Activated T-cell treated with anti-CD3 and anti-CD28 coated beads, Interleukin-2, amount 50 U/mL, for 1 hour (primary cell): ENCODE measurements around the gene TMEM134.

Experiments used
- DNase-seq: peaks from one replicate; pipeline ENCODE4 v3.0.0-alpha.2; 2020

Gene TMEM134, protein sequence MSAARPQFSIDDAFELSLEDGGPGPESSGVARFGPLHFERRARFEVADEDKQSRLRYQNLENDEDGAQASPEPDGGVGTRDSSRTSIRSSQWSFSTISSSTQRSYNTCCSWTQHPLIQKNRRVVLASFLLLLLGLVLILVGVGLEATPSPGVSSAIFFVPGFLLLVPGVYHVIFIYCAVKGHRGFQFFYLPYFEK

DNA sequence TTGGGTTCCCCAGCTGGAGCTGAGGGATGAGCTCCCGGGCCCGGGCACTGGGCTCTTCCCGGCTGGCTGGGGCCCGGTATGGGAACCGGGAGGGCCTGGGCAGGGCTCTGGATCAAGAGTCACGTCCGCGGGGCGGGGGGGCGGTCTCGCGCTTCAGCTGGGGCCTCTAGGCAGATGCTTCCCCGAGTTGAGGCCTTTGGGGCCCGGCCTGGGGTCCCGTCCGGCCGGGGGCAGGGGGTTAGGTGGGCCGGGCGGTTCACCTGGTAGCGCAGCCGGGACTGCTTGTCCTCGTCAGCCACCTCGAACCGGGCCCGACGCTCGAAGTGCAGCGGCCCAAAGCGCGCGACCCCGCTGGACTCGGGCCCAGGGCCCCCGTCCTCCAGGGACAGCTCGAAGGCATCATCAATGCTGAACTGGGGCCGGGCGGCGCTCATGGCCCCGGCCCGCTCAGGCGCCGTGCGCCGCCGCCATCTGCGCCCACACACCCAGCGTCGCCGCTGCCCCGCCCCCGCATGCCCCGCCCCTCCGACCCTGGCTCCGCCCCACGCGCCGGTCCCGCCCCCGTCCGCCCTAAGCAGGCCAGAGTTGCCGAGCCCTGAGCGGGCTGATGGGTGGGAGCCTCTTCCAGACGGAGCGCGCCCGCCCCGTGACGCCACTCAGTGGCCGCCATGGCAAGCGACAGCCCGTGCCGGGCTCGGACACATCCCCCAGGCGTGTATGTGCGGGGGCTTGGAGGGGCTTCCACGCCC lies at the start of gene TMEM134:
Gene TMEM134 (minus strand): TSS at position 493 of the 749 bp plus-strand sequence. CDS start 59 bp downstream, at position 434.
- DNase-seq, result peak; percentile 93

GRCh38 chr11:67517784-67518552 lies 48.9 kb upstream of the TMEM134 start:
- DNase-seq, result no peak

GRCh38 chr11:67516806-67517205 lies 47.8 kb upstream of the TMEM134 start:
- DNase-seq, result no peak

- DNase-seq, result no peak
These were observed 45.1 kb upstream of the TMEM134 start for GRCh38 chr11:67514116-67514515.

GRCh38 chr11:67511558-67511957 lies 42.5 kb upstream of the TMEM134 start:
- DNase-seq, result peak; percentile 8

GRCh38 chr11:67510023-67510345 lies 40.9 kb upstream of the TMEM134 start:
- DNase-seq, result no peak

DNA sequence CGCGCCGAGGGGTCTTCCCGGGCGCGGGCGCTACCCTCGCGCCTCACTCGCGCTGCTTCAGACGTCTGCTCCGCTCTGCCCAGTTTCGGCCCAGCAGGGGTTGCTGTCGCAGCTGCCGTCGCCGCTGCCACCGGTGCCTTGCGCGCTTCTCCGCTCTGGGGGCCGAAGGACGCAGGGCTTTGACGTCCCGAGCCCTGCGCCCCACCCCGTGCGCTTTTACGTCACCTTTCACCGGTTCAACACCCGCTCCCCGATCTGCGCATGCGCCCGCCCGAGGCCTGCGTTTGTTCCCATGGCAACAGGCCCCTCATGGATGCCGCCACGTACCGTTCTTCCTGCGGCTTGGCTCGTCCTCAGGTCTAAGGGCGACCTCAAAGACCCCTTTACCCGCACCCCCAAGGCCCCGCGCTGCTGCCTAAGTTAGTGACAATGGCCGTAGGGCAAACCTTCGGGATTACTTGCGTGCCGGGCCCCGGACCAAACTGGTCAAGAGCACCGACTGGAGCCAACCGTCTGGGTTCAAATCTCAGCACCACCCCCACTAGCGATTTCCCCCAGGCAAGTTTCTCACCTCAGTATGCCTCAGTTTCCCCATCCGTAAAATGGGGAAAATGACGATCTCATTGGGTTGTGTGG lies 39.6 kb upstream of the TMEM134 start:
- DNase-seq, result peak; percentile 98

- DNase-seq, result peak; percentile 94
These were observed 38.9 kb upstream of the TMEM134 start, which contains the start of gene CDK2AP2 for GRCh38 chr11:67507864-67508485. Gene CDK2AP2 (minus strand): TSS chr11:67508162. CDS start chr11:67508082, 80 bp downstream.

- no peak for DNase-seq
These were observed 38.3 kb upstream of the TMEM134 start for GRCh38 chr11:67507242-67507863.

- no peak for DNase-seq
These were observed 37.5 kb upstream of the TMEM134 start for GRCh38 chr11:67506426-67507051.

- DNase-seq, result peak; percentile 90
These were observed 36.8 kb upstream of the TMEM134 start for GRCh38 chr11:67505605-67506396.

GRCh38 chr11:67504950-67505581 lies 36.0 kb upstream of the TMEM134 start, which contains the start of gene PITPNM1:
Gene PITPNM1 (minus strand): TSS chr11:67505363. CDS start chr11:67504180, 1,183 bp downstream.
- peak; percentile 82 for DNase-seq

- DNase-seq, result peak; percentile 54
These were observed 35.2 kb upstream of the TMEM134 start for GRCh38 chr11:67504005-67504949.

DNA sequence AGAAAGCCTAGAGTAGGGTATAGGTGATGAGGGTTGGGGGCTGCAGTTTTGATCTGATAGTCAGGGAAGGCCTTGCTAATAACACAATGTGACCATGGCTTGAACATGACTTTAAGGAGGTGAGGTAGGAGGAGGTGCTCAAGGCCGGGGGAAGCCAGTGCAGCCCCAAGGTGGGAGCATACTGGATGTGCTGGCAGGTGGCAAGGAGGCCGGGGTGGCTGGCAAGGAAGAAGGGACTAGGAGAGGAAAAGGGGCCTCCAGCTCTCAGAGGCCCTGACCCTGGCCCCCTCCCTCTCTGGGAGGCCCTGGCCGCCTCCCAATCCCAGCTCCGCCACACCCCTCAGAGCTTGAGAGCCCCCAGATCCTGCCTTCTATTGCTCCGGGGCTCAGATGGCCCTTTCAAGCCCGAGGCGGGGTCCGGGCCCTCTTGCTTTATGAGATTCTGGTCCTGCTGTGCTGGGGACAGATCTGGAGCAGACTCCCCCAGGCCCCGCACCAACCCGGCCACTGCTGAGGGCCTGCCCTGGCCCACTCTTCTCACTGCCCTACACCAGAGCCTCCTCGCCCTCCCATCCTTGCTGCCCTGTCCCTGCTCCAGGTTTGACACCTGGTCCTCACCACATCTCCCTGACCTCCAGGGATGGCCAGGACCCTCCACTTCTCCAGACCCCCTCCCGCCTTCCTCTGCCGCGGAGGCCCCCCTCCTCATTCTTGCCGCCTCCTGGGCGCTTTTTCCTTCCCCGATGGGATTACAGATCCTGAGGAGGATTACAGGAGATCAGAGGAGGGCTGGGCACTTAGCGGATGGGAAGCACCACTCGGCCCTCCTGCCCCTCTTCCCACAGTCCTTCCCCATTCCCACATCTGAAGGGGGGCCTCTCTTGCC lies 34.3 kb upstream of the TMEM134 start:
- DNase-seq, result no peak

DNA sequence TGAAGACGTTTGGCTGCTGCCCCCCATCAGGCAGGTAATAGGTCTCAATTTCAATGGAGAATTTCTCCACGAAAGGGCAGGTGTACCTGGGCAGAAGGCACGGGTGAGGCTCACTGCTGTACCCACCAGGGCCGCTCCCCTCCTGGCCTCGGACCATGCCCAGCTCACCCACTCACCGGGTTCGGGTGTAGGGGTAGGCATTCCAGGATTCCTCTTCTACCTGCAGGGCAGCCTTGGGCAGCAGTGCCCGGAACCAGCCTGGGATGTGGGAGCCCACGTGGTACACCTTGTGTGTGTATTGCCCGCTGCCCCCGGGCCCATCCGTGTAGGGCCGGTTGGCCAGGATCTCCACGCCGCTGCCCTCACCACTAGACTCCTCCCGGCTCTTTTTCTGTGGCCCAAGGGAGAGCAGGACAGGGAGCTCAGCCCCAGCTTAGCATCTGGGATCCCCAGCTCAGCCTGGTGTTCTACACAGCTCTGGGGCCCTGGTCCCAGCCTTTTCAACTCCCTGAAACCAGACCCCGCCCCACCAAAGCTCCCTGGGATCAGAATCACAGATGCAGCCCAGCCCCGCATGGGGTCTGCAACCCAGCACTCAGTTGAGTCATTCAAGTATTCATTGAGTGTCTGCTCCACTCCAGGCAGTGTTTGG lies 33.4 kb upstream of the TMEM134 start:
- no peak for DNase-seq

DNA sequence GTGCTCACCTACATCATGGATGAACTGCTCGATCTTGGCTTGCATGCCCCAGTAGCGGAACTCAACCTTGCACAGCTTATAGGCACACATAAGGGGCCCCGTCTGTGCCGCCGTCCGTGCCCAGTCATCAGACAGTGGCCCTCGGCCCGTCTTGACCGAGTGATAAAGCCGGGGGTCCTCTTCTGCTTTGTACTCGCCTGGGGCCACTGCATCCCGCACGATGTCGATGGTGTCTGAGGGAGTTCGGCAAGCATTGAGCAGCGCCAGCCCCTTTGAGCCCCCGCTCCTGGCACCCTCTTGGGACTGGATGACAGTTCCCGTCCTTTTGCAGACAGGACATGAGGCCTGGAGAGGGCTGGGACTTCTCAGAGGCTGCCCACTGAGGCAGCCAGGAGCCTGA lies 32.8 kb upstream of the TMEM134 start:
- DNase-seq, result no peak
